HG02623 (cell line): Measurements from ENCODE around the gene RELL1.

Experiments used
- ATAC-seq: cut with Tn5 transposase; IDR thresholded peaks from one replicate; pipeline ENCODE4 v1.9.1; 2021; ENCODE audit warnings: moderate library complexity; ENCODE audit not compliant: unreplicated experiment

Gene RELL1

DNA sequence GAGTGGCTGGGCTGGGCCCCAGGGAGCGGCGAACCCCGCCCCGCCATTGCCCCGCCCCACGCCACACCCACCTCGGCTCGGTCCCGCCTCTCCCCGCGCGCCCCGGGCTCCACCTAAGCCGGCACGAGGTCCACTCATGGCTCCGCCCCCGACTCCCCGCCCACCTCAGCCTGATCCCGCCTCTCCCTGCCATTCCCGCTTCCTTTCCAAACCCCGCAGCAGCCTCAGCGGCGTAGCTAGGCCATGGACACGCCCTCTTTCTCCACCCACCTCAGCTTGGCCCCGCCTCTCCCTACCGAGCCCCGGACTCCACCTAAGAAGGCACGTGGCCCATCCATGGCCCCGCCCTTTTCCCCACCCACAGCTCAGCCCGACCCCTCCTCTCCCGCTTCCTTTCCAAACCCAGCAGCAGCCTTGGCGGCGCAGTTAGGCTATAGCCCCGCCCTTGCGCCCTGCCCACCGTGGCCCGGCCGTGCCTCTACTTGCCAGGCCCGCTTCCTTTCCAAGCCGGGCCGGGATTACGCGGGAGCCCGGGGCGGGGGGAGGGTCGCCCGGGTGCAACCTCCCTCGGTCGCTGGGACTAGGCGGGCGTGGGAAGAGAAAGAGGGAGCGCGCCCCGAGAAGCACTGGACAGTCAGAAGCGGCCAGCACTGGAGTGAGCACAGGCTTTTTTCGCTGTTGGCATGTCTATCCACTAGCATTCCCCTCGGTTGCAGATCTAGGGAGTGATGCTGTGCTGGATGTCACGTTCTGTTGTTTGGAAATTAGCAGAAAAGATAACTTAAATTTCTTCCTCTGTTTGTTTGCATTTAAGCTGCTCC is at the start of gene RELL1:
Gene RELL1, minus strand, starts transcription at position 4 of the 821 bp plus-strand sequence. CDS start 89 bp downstream, outside the sequence.
- peak; percentile 81 for ATAC-seq

DNA sequence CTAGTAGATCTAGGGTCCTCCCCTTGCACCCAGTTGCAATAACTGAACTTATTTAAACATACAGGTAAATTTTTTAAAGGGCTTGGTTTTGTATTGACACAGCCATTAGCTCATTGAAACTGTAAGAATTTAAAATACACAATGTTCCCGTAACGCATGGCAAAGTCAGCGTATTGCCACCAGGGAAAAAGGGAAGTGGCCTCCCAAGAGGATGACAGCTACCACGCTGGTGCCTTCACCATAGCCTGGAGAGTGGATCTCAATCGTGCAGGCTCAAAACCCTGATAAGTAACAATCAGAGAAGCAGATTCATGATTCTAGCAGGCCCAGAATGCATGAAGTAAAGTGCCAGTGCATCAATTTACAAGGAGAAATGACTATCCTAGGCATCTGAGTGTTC is 49.4 kb upstream of the RELL1 start:
- no peak for ATAC-seq

DNA sequence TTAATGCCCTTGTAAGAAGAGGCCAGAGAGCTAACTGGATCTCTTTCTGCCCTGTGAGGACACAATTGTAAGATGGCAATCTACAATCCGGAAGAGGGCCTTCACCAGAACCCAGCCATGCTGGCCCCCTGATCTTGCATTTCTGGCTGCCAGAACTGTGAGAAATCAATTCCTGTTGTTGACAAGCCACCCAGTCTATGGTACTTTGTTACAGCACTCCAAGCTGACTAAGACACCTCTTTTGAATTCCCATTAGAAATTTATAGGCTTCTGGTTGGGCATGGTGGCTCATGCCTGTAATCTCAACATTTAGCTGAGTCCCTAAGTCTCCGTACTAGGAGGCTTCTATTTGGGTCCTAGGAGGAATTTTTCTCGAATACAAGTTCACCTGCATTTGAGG is 48.8 kb upstream of the RELL1 start:
- ATAC-seq = no peak

DNA sequence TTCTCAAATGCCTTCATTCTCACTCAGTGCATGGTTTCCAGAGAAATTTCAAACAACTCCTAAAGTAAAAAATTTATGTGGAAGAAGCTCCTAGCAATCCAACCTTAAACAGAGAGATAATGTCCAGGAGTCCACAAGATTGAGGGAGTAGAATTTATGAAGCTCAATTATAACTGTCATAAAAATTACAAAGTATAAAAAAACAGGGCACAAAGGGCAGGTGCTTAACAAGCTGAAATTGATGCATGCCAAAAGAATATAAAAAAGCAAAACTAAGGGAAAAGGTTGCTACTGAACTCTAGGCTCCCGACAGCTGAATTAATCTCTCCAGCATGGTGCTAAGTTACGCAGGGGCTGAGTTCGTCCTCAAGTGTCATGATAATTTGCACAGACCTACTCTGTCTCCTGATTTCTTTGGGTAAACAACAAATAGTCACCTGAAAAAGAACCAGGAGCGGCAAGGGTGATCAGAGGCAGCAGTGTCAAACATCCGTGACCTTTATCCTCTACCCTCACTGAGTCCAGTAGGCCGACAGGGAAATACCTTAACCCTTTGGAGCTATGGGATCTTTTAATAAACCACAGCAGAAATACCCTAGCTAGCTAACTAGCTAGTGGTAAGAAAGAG is 47.2 kb upstream of the RELL1 start:
- no peak for ATAC-seq

GRCh38 chr4:37732526-37733186 is 46.5 kb upstream of the RELL1 start:
- ATAC-seq = peak; percentile 85

- no peak for ATAC-seq
Observed at GRCh38 chr4:37729649-37730004, 43.5 kb upstream of the RELL1 start.

GRCh38 chr4:37728064-37728463 is 41.9 kb upstream of the RELL1 start:
- no peak for ATAC-seq

DNA sequence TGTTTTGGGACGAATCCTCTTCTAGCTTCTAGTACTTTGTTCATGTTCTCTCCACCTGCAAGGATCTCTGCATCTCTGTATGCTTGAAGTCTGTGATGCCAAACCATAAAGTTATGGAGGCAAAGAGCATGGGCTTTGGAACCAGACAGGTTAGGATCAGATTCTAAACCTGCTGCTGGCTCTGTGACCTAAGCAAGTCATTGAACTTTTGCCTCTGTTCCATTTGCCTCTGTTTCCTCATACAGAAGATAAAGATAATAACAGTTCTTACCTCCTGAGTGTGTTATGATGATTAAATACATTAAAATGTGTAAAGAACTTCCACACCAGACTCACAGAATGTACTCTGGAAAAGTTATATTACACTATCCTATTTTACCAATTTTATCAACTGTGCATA is 41.5 kb upstream of the RELL1 start:
- no peak for ATAC-seq

- no peak for ATAC-seq
Observed at GRCh38 chr4:37726666-37727065, 40.5 kb upstream of the RELL1 start.

GRCh38 chr4:37725718-37726117 is 39.5 kb upstream of the RELL1 start:
- ATAC-seq = no peak

GRCh38 chr4:37723067-37723466 is 36.9 kb upstream of the RELL1 start:
- no peak for ATAC-seq

- ATAC-seq = no peak
Observed at GRCh38 chr4:37721995-37722638, 35.9 kb upstream of the RELL1 start.

GRCh38 chr4:37719021-37719420 is 32.8 kb upstream of the RELL1 start:
- no peak for ATAC-seq

GRCh38 chr4:37717576-37717975 is 31.4 kb upstream of the RELL1 start:
- ATAC-seq = no peak

- ATAC-seq = peak; percentile 72
Observed at GRCh38 chr4:37715889-37716402, 29.8 kb upstream of the RELL1 start.

DNA sequence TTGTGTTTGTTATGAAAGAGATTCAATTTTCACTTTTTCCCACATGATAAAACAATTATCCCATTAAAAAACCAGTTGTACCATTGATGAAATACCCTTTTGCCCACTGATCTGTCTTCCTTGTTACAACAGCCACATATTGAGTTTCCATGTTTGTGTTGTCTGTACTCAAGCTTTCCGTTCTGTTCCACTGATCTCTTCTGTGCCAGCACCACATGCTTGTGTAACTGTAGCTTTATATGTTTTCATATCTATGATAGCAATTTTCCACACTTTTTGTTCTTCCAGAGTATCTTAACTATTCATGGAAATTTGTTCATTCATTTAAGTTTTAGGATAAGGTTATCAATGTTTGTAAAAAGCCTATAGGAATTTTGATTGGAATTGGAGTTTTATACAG is 24.3 kb upstream of the RELL1 start:
- no peak for ATAC-seq

GRCh38 chr4:37706032-37706431 is 19.9 kb upstream of the RELL1 start:
- no peak for ATAC-seq

- no peak for ATAC-seq
Observed at GRCh38 chr4:37705571-37705970, 19.4 kb upstream of the RELL1 start.

DNA sequence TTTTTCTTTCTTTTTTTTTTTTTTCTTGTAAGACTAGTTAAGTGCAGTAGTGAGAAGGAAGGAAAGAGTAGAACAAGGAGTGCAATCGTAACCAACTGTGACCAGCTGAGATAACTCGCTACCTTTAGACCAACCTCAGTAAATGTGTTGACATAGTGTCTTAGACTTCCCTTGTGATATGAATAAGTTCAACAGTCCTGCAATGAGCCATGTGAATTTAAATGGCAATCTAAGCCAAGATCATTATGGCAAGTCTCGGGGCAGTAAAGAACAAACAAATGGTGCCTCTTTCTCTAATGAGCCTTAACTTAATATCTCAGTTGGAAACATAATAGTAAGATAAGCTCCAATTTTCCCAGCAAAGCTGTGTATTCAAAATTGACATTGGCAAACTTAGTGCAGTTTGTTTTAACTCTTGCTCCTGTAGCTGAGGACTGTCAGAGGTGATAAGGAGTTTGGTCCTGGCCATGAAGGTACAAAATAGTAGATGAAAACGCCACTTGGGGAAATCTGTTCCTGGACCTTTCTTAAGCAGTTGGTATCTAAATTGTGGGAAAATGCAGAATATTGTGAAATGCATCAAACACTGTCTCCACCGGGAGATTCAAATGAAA is 13.8 kb upstream of the RELL1 start:
- no peak for ATAC-seq

DNA sequence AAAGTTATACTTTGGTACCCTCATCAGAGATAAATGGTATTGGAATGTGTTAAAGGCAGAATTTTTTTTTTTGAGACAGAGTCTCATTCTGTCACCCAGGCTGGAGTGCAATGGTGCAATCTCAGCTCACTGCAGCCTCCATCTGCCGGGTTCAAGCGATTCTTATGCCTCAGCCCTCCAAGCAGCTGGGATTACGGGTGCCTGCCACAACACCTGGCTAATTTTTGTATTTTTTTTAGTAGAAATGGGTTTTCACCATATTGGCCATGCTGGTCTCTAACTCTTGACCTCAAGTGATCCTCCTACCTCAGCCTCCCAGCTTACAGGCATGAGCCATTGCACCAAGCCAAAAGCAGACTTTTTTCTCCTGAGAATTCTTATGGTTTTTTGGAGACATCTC is 11.4 kb upstream of the RELL1 start:
- no peak for ATAC-seq
